Cortex of kidney (tissue), 1 donor: ENCODE results near the gene LRBA.

Experiments
- DNase-seq: peaks from one replicate; lab custom pipeline; 2025; lab: John Stamatoyannopoulos, UW

LRBA gene

GRCh38 chr4:150586162-150586810, 428.8 kb downstream of the LRBA start:
- DNase-seq, result no peak

GRCh38 chr4:150585611-150586010, 429.5 kb downstream of the LRBA start:
- DNase-seq, result no peak

GRCh38 chr4:150584111-150584915, 430.8 kb downstream of the LRBA start:
- DNase-seq, result no peak

GRCh38 chr4:150583287-150584110, 431.6 kb downstream of the LRBA start:
- no peak for DNase-seq

- DNase-seq, result no peak
Observed at GRCh38 chr4:150582873-150583286, 432.2 kb downstream of the LRBA start.

GRCh38 chr4:150582146-150582872, 432.8 kb downstream of the LRBA start, which contains the start of gene MAB21L2:
Gene MAB21L2, plus strand, starts transcription at chr4:150582151. Its CDS starts 879 bp downstream, at chr4:150583030.
- DNase-seq, result no peak

- no peak for DNase-seq
Observed at GRCh38 chr4:150581641-150582051, 433.4 kb downstream of the LRBA start.

GRCh38 chr4:150581056-150581605, 434.0 kb downstream of the LRBA start:
- no peak for DNase-seq

- DNase-seq, result no peak
Observed at GRCh38 chr4:150580306-150580705, 434.8 kb downstream of the LRBA start.

- no peak for DNase-seq
Observed at GRCh38 chr4:150579551-150580234, 435.4 kb downstream of the LRBA start.

GRCh38 chr4:150578745-150579501, 436.2 kb downstream of the LRBA start:
- no peak for DNase-seq

GRCh38 chr4:150577796-150578195, 437.3 kb downstream of the LRBA start:
- no peak for DNase-seq

- no peak for DNase-seq
Observed at GRCh38 chr4:150574678-150575077, 440.4 kb downstream of the LRBA start.

- no peak for DNase-seq
Observed at GRCh38 chr4:150573534-150573933, 441.6 kb downstream of the LRBA start.

GRCh38 chr4:150572704-150573504, 442.2 kb downstream of the LRBA start:
- DNase-seq, result no peak

GRCh38 chr4:150570862-150571261, 444.2 kb downstream of the LRBA start:
- DNase-seq, result no peak

- no peak for DNase-seq
Observed at GRCh38 chr4:150569998-150570535, 445.0 kb downstream of the LRBA start.

- DNase-seq, result no peak
Observed at GRCh38 chr4:150569384-150569987, 445.6 kb downstream of the LRBA start.

- DNase-seq, result no peak
Observed at GRCh38 chr4:150567070-150567469, 448.0 kb downstream of the LRBA start.
